ENCODE data around the gene GPS1. TPM values are rescaled to one million over a fixed set of nuclear protein-coding genes. Genes with fewer than 3 reads are reported as not detected.

Gene GPS1
- total and polyA plus RNA-seq, 10 of the 15 experiments (the other 5 are each of a cell fraction or from before 2014, with no cell fraction given), result 2.2 to 146 (median 77.7) TPM

GRCh38 chr17:82030470-82031302 lies 21.0 kb upstream of the GPS1 start:
- no peaks in the 10 kb centered on the region for H4K20me1 ChIP-seq (ENCODE audit: control insufficient read depth, insufficient read depth)
- no peaks in the 10 kb centered on the region for H3K79me2 ChIP-seq (ENCODE audit: control insufficient read depth, insufficient read depth, low read length)
- ATAC-seq, result peak; percentile 86
- ChIA-PET SMC1A (ENCODE audit: uncharacterized antibody, unreplicated experiment) (interaction anchor here (0.7 to 2.5 kb wide), 6 partner anchors 75 to 388 kb away, joined by 3 to 13 read pairs (median 4); no protein-coding TSS in a partner anchor), RAD21 (ENCODE audit: unreplicated experiment) (interaction anchor here (0.6 to 1.6 kb wide), 9 partner anchors 10 to 320 kb away, joined by 3 to 5 read pairs (median 4); no protein-coding TSS in a partner anchor), CTCF (interaction anchor here (0.6 to 2.3 kb wide), 23 partner anchors 9 to 826 kb away, joined by 3 to 19 read pairs (median 3); no protein-coding TSS in a partner anchor), POLR2A (interaction anchor here (1.1 to 1.3 kb wide), 2 partner anchors 19 to 71 kb away, joined by 3 read pairs; no protein-coding TSS in a partner anchor)
- in situ Hi-C loops (cut with MboI), result no loop called here
- H3K4me2 ChIP-seq (ENCODE audit: control insufficient read depth, insufficient read depth), result peak overlapping the region; percentile 94
- DNase-seq (ENCODE audit: low read depth, low spot score), result no peak
- H2AFZ ChIP-seq (ENCODE audit: control insufficient read depth, low read depth, low read length), result peak overlapping the region; percentile 73
- peak; percentile 86 for FAIRE-seq
- H3K36me3 ChIP-seq (ENCODE audit: control insufficient read depth in 2 of 2, insufficient read depth in 2 of 2, low read length in 1 of 2), result no peaks in the 10 kb centered on the region; a peak in 2 of 4 replicates
- WGBS (ENCODE audit: insufficient coverage, insufficient replicate concordance, low lambda C conversion rate, missing lambda C conversion rate), result 3% methylated on average over 88 of the region's 94 CpGs
- no peak overlapping the region for H3K27ac ChIP-seq (ENCODE audit: control insufficient read depth, insufficient read depth)
- peak overlapping the region; percentile 65; the same call in 1 of the 2 replicates for H3K4me3 ChIP-seq
- intact Hi-C loops (cut with micrococcal nuclease; ENCODE audit: unreplicated experiment), result no loop called here
- H3K27me3 ChIP-seq (replicated peaks in 1 of 2; ENCODE audit: control insufficient read depth in 2 of 2, insufficient read depth in 2 of 2, low read length in 1 of 2), result no peaks in the 10 kb centered on the region
- H3K4me1 ChIP-seq (ENCODE audit: control insufficient read depth, insufficient read depth, low read length), result no peaks in the 10 kb centered on the region; the same call in 1 of the 2 replicates
- no peaks in the 10 kb centered on the region for H3K9me3 ChIP-seq (replicated peaks; ENCODE audit: control insufficient read depth, insufficient read depth, low read length)
- BruUV-seq (replicated peaks), result no TSS peak
- peak overlapping the region; percentile 20; the same call in 1 of the 2 replicates for H3K9ac ChIP-seq (ENCODE audit: control insufficient read depth, insufficient read depth, low read length)
- TF ChIP-seq BRCA1 (IDR thresholded peaks at IDR 0.05; ENCODE audit: low read depth, low read length), result no peak
- TF ChIP-seq EP300 (IDR thresholded peaks at IDR 0.05; ENCODE audit: borderline replicate concordance in 1 of 2, control insufficient read depth in 1 of 2, low read depth in 2 of 2, low read length in 2 of 2), result no peak
- TF ChIP-seq RAD21 (IDR thresholded peaks at IDR 0.05; ENCODE audit: insufficient read depth, low read depth, low read length), result peak; percentile 94
- TF ChIP-seq IKZF2 (IDR thresholded peaks at IDR 0.05), result peak; percentile 47 to 57; a peak in 3 of 4 replicates
- peak; percentile 82 for TF ChIP-seq IKZF1 (conservative IDR thresholded peaks at IDR 0.05)
- TF ChIP-seq POU2F2 (IDR thresholded peaks at IDR 0.05; ENCODE audit: borderline replicate concordance, low read depth, low read length), result 0 out of 3 replicates have a peak, but pooled peaks have one; percentile 12
- TF ChIP-seq HDAC6 (IDR thresholded peaks at IDR 0.05; ENCODE audit: unreplicated experiment), result peak; percentile 29
- no peak for TF ChIP-seq RB1 (IDR thresholded peaks at IDR 0.05; ENCODE audit: borderline replicate concordance)
- TF ChIP-seq SMC3 (IDR thresholded peaks at IDR 0.05; ENCODE audit: borderline replicate concordance, low read length), result peak; percentile 91
- TF ChIP-seq, protein P1, sequence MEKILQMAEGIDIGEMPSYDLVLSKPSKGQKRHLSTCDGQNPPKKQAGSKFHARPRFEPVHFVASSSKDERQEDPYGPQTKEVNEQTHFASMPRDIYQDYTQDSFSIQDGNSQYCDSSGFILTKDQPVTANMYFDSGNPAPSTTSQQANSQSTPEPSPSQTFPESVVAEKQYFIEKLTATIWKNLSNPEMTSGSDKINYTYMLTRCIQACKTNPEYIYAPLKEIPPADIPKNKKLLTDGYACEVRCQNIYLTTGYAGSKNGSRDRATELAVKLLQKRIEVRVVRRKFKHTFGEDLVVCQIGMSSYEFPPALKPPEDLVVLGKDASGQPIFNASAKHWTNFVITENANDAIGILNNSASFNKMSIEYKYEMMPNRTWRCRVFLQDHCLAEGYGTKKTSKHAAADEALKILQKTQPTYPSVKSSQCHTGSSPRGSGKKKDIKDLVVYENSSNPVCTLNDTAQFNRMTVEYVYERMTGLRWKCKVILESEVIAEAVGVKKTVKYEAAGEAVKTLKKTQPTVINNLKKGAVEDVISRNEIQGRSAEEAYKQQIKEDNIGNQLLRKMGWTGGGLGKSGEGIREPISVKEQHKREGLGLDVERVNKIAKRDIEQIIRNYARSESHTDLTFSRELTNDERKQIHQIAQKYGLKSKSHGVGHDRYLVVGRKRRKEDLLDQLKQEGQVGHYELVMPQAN (conservative IDR thresholded peaks at IDR 0.05), result 0 out of 2 replicates have a peak, but pooled peaks have one; percentile 17
- TF ChIP-seq SMARCA5 (IDR thresholded peaks at IDR 0.05), result peak; percentile 72; the same call in 1 of the 2 replicates
- TF ChIP-seq NFYA (IDR thresholded peaks at IDR 0.05; ENCODE audit: borderline replicate concordance, low read depth, low read length), result no peak
- TF ChIP-seq CBFB (IDR thresholded peaks at IDR 0.05; ENCODE audit: low read depth), result 0 out of 2 replicates have a peak, but pooled peaks have one; percentile 24
- no peak for TF ChIP-seq IRF4 (IDR thresholded peaks at IDR 0.05; ENCODE audit: low read depth, low read length)
- peak; percentile 44; the same call in 1 of the 2 replicates for TF ChIP-seq LARP7 (IDR thresholded peaks at IDR 0.05)
- TF ChIP-seq, protein P2, sequence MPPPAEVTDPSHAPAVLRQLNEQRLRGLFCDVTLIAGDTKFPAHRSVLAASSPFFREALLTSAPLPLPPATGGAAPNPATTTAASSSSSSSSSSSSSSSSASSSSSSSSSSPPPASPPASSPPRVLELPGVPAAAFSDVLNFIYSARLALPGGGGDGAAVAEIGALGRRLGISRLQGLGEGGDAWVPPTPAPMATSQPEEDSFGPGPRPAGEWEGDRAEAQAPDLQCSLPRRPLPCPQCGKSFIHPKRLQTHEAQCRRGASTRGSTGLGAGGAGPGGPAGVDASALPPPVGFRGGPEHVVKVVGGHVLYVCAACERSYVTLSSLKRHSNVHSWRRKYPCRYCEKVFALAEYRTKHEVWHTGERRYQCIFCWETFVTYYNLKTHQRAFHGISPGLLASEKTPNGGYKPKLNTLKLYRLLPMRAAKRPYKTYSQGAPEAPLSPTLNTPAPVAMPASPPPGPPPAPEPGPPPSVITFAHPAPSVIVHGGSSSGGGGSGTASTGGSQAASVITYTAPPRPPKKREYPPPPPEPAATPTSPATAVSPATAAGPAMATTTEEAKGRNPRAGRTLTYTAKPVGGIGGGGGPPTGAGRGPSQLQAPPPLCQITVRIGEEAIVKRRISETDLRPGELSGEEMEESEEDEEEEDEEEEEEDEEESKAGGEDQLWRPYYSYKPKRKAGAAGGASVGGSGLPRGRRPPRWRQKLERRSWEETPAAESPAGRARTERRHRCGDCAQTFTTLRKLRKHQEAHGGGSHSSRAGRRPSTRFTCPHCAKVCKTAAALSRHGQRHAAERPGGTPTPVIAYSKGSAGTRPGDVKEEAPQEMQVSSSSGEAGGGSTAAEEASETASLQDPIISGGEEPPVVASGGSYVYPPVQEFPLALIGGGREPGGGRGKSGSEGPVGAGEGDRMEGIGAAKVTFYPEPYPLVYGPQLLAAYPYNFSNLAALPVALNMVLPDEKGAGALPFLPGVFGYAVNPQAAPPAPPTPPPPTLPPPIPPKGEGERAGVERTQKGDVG (CRISPR knock-in tag; IDR thresholded peaks at IDR 0.05), result no peak
- TF ChIP-seq GABPA (IDR thresholded peaks at IDR 0.05; ENCODE audit: low read depth), result no peak
- TF ChIP-seq FOXK2 (IDR thresholded peaks at IDR 0.05), result no peak
- peak; percentile 41; the same call in 1 of the 2 replicates for TF ChIP-seq MXI1 (IDR thresholded peaks at IDR 0.05; ENCODE audit: low read depth, low read length)
